WTC11 (cell line): ENCODE measurements around the gene NRG3. TPM values are rescaled to one million over a fixed set of nuclear protein-coding genes. Genes with fewer than 3 reads are reported as not detected.

Experiments used
- ATAC-seq: fragments of 200-7000 bp; cut with Tn5 transposase; 2 replicates; pipeline ENCODE4 v1.10.0; 2021; ENCODE audit warnings: mild to moderate bottlenecking, moderate library complexity
- CTCF ChIA-PET: fragments of 300-600 bp; sonication (Branson Sonifier 250); formaldehyde crosslinking; loops from one replicate; lab custom pipeline; 2021; ENCODE audit warnings: antibody characterized with exemption; lab: Charles Lee
- POLR2A ChIA-PET: fragments of 350-600 bp; sonication (Branson Sonifier 250); formaldehyde crosslinking; loops from one replicate; lab custom pipeline; 2021; ENCODE audit warnings: antibody characterized with exemption; lab: Charles Lee
- DNase-seq: peaks from one replicate; pipeline ENCODE4 v3.0.0; 2021; ENCODE audit warnings: low spot score
- H3K27ac Mint-ChIP-seq: 2 replicates; pipeline ENCODE4 v1.8.0; 2021; ENCODE audit warnings: mixed read lengths
- H3K27me3 Mint-ChIP-seq: 2 replicates; pipeline ENCODE4 v1.8.0; 2021; ENCODE audit warnings: low read depth, mild to moderate bottlenecking, moderate library complexity, mixed read lengths
- H3K36me3 Mint-ChIP-seq: 2 replicates; pipeline ENCODE4 v1.8.0; 2021; ENCODE audit warnings: mixed read lengths
- H3K4me1 Mint-ChIP-seq: 2 replicates; pipeline ENCODE4 v1.8.0; 2022; ENCODE audit warnings: mixed read lengths
- H3K4me3 Mint-ChIP-seq: 2 replicates; pipeline ENCODE4 v1.8.0; 2021; ENCODE audit warnings: mild to moderate bottlenecking, moderate library complexity, mixed read lengths
- H3K9me3 Mint-ChIP-seq: 2 replicates; pipeline ENCODE4 v1.8.0; 2021; ENCODE audit warnings: mixed read lengths
- ATF1 ChIP-seq: sonication (generic); formaldehyde crosslinking; IDR thresholded peaks from 2 replicates; pipeline ENCODE4 v1.8.1; 2023; ENCODE audit warnings: mild to moderate bottlenecking, moderate library complexity, missing genetic modification reagents
- ATF2 ChIP-seq: sonication (generic); formaldehyde crosslinking; IDR thresholded peaks from 2 replicates; pipeline ENCODE4 v1.8.1; 2022; ENCODE audit warnings: low read depth, missing genetic modification reagents, borderline replicate concordance
- CBFB ChIP-seq: sonication (generic); formaldehyde crosslinking; IDR thresholded peaks from 2 replicates; pipeline ENCODE4 v1.8.1; 2022; ENCODE audit warnings: mild to moderate bottlenecking, low read depth, missing genetic modification reagents
- E2F5 ChIP-seq: sonication (generic); formaldehyde crosslinking; IDR thresholded peaks from 2 replicates; pipeline ENCODE4 v1.8.1; 2022; ENCODE audit warnings: mild to moderate bottlenecking, moderate library complexity, missing genetic modification reagents
- ETV6 ChIP-seq: sonication (generic); formaldehyde crosslinking; IDR thresholded peaks from 2 replicates; pipeline ENCODE4 v1.8.1; 2022; ENCODE audit warnings: mild to moderate bottlenecking, missing genetic modification reagents
- GRHL2 ChIP-seq: fragments of 250-450 bp; sonication (Bioruptor Pico); IDR thresholded peaks from 2 replicates; pipeline ENCODE4 v1.8.0; 2022; ENCODE audit warnings: mild to moderate bottlenecking, moderate library complexity; ENCODE audit not compliant: insufficient replicate concordance, severe bottlenecking
- GTF2I ChIP-seq: fragments of 250-450 bp; sonication (Bioruptor Pico); conservative IDR thresholded peaks from 2 replicates; pipeline ENCODE4 v1.4.0; 2021; ENCODE audit warnings: mild to moderate bottlenecking
- MXD4 ChIP-seq: fragments of 250-450 bp; sonication (Bioruptor Pico); IDR thresholded peaks from 2 replicates; pipeline ENCODE4 v1.8.0; 2021; ENCODE audit warnings: mild to moderate bottlenecking, moderate library complexity, borderline replicate concordance
- MYBL2 ChIP-seq: sonication (generic); formaldehyde crosslinking; IDR thresholded peaks from 2 replicates; pipeline ENCODE4 v1.8.1; 2023; ENCODE audit warnings: mild to moderate bottlenecking, moderate library complexity, missing genetic modification reagents
- NFYB ChIP-seq: sonication (generic); formaldehyde crosslinking; conservative IDR thresholded peaks from 2 replicates; pipeline ENCODE4 v1.8.0; 2022; ENCODE audit warnings: low read depth, missing genetic modification reagents
- NR3C1 ChIP-seq: sonication (generic); formaldehyde crosslinking; conservative IDR thresholded peaks from 2 replicates; pipeline ENCODE4 v1.8.1; 2023; ENCODE audit warnings: low read depth, mild to moderate bottlenecking, missing genetic modification reagents
- RELA ChIP-seq: sonication (generic); formaldehyde crosslinking; IDR thresholded peaks from 2 replicates; pipeline ENCODE4 v1.8.1; 2022; ENCODE audit warnings: missing genetic modification reagents, mild to moderate bottlenecking, borderline replicate concordance
- SP1 ChIP-seq: sonication (generic); formaldehyde crosslinking; conservative IDR thresholded peaks from 2 replicates; pipeline ENCODE4 v1.8.1; 2022; ENCODE audit warnings: missing genetic modification reagents
- TCF7 ChIP-seq: sonication (generic); formaldehyde crosslinking; IDR thresholded peaks from 2 replicates; pipeline ENCODE4 v1.8.0; 2022; ENCODE audit warnings: mild to moderate bottlenecking, low read depth, missing genetic modification reagents, moderate library complexity
- TP53 ChIP-seq: sonication (generic); formaldehyde crosslinking; IDR thresholded peaks from 2 replicates; pipeline ENCODE4 v1.8.1; 2023; ENCODE audit warnings: mild to moderate bottlenecking, missing genetic modification reagents
- USF1 ChIP-seq: sonication (generic); formaldehyde crosslinking; IDR thresholded peaks from 2 replicates; pipeline ENCODE4 v1.8.0; 2022; ENCODE audit warnings: mild to moderate bottlenecking, missing genetic modification reagents
- ZNF263 ChIP-seq: sonication (generic); formaldehyde crosslinking; IDR thresholded peaks from 2 replicates; pipeline ENCODE4 v1.8.1; 2022; ENCODE audit warnings: low read depth, mild to moderate bottlenecking, moderate library complexity, missing genetic modification reagents
- ZNF281 ChIP-seq: sonication (generic); formaldehyde crosslinking; IDR thresholded peaks from 2 replicates; pipeline ENCODE4 v1.8.0; 2023; ENCODE audit warnings: mild to moderate bottlenecking, missing genetic modification reagents
- ZNF317 ChIP-seq: sonication (generic); formaldehyde crosslinking; IDR thresholded peaks from 2 replicates; pipeline ENCODE4 v1.8.1; 2023; ENCODE audit warnings: low read depth, mild to moderate bottlenecking, moderate library complexity, missing genetic modification reagents, borderline replicate concordance
- ZNF423 ChIP-seq: fragments of 250-450 bp; sonication (Bioruptor Pico); IDR thresholded peaks from 2 replicates; pipeline ENCODE4 v2.1.2; 2022; ENCODE audit warnings: mild to moderate bottlenecking, moderate library complexity
- ZNF671 ChIP-seq: fragments of 250-450 bp; sonication (Bioruptor Pico); IDR thresholded peaks from 2 replicates; pipeline ENCODE4 v1.8.0; 2021; ENCODE audit warnings: mild to moderate bottlenecking
- total RNA-seq: library from RNA; stranded (reverse); gene quantifications from 3 replicates; pipeline ENCODE4 v1.2.3, GENCODE V29; 2021
- TF ChIP-seq, protein P1 (sequence below): fragments of 250-450 bp; sonication (Bioruptor Pico); IDR thresholded peaks from 2 replicates; pipeline ENCODE4 v1.8.0; 2021; ENCODE audit warnings: mild to moderate bottlenecking
- TF ChIP-seq, protein P2 (sequence below): sonication (generic); formaldehyde crosslinking; IDR thresholded peaks from 2 replicates; pipeline ENCODE4 v1.8.1; 2023; ENCODE audit warnings: mild to moderate bottlenecking, missing genetic modification reagents, moderate library complexity
- TF ChIP-seq, protein P3 (sequence below): sonication (generic); formaldehyde crosslinking; IDR thresholded peaks from 2 replicates; pipeline ENCODE4 v1.8.1; 2022; ENCODE audit warnings: missing genetic modification reagents, borderline replicate concordance

Gene NRG3
- total RNA-seq, 1 experiment from 2014 or later: 7.0 TPM

DNA sequence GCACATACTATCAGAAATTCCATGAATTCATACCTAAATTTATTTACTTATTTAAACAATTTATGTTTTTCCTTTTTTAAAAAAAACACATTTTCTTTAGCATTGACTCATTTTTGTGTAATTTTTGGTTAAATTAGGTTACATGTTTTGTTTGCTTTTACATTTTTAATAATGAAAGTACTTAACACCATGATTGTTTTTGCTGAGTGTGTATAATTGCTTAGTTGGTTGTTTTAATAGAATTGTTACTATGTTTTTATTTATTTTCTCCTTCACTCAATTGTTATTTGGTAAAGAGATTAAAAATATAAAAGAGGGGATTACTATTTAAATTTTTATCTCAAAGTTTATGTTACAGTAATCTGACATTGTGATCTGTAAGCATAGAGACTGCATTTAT lies 508.4 kb downstream of the NRG3 start:
- Mint-ChIP-seq H3K9me3 (peaks cover 7% of the 10 kb centered on the region), H3K4me1 (no peaks in the 10 kb centered on the region), H3K27ac (no peak overlapping the region), H3K36me3 (no peaks in the 10 kb centered on the region), H3K27me3 (no peaks in the 10 kb centered on the region), H3K4me3 (no peak overlapping the region)
- DNase-seq: no peak
- ATAC-seq: no peak
- CTCF ChIA-PET: no interaction called here
- TF ChIP-seq CBFB: no peak
- TF ChIP-seq MXD4 (CRISPR knock-in tag): no peak
- no peak for TF ChIP-seq ZNF263 (CRISPR knock-in tag)
- TF ChIP-seq E2F5: no peak
- TF ChIP-seq MYBL2: no peak
- TF ChIP-seq TCF7 (CRISPR knock-in tag): no peak
- POLR2A ChIA-PET: no interaction called here

GRCh38 chr10:82390866-82391658 lies 516.1 kb downstream of the NRG3 start:
- CTCF ChIA-PET: no interaction called here

More at GRCh38 chr10:82390866-82391658, 516.1 kb downstream of the NRG3 start:
- Mint-ChIP-seq H3K9me3 (no peaks in the 10 kb centered on the region), H3K27ac (no peak overlapping the region), H3K4me1 (peaks cover 22% of the 10 kb centered on the region), H3K27me3 (no peaks in the 10 kb centered on the region), H3K36me3 (no peaks in the 10 kb centered on the region), H3K4me3 (no peak overlapping the region)
- DNase-seq: no peak
- TF ChIP-seq ZNF423 (CRISPR knock-in tag) (no peak), ETV6 (no peak), ATF1 (CRISPR knock-in tag) (no peak), NR3C1 (CRISPR knock-in tag) (no peak), USF1 (no peak), ZNF281 (CRISPR knock-in tag) (no peak), TP53 (CRISPR knock-in tag) (no peak), SP1 (CRISPR knock-in tag) (no peak), ZNF317 (no peak), NFYB (CRISPR knock-in tag) (no peak), GTF2I (CRISPR knock-in tag) (no peak), GRHL2 (CRISPR knock-in tag) (no peak), ZNF671 (CRISPR knock-in tag) (no peak), RELA (CRISPR knock-in tag) (no peak), ATF2 (no peak)
- TF ChIP-seq, protein P1, sequence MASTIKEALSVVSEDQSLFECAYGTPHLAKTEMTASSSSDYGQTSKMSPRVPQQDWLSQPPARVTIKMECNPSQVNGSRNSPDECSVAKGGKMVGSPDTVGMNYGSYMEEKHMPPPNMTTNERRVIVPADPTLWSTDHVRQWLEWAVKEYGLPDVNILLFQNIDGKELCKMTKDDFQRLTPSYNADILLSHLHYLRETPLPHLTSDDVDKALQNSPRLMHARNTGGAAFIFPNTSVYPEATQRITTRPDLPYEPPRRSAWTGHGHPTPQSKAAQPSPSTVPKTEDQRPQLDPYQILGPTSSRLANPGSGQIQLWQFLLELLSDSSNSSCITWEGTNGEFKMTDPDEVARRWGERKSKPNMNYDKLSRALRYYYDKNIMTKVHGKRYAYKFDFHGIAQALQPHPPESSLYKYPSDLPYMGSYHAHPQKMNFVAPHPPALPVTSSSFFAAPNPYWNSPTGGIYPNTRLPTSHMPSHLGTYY (CRISPR knock-in tag): no peak
- TF ChIP-seq, protein P2, sequence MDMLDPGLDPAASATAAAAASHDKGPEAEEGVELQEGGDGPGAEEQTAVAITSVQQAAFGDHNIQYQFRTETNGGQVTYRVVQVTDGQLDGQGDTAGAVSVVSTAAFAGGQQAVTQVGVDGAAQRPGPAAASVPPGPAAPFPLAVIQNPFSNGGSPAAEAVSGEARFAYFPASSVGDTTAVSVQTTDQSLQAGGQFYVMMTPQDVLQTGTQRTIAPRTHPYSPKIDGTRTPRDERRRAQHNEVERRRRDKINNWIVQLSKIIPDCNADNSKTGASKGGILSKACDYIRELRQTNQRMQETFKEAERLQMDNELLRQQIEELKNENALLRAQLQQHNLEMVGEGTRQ: no peak
- TF ChIP-seq, protein P3, sequence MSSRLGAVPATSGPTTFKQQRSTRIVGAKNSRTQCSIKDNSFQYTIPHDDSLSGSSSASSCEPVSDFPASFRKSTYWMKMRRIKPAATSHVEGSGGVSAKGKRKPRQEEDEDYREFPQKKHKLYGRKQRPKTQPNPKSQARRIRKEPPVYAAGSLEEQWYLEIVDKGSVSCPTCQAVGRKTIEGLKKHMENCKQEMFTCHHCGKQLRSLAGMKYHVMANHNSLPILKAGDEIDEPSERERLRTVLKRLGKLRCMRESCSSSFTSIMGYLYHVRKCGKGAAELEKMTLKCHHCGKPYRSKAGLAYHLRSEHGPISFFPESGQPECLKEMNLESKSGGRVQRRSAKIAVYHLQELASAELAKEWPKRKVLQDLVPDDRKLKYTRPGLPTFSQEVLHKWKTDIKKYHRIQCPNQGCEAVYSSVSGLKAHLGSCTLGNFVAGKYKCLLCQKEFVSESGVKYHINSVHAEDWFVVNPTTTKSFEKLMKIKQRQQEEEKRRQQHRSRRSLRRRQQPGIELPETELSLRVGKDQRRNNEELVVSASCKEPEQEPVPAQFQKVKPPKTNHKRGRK: no peak
- POLR2A ChIA-PET: no interaction called here
- no peak for ATAC-seq
